IgD-negative memory B cell (primary cell): ENCODE data around the gene TPRG1. TPM values are rescaled to one million over a fixed set of nuclear protein-coding genes. Genes with fewer than 3 reads are reported as not detected.

Experiments
- H3K27ac Mint-ChIP-seq, 3 donors: one replicate each; pipeline ENCODE4 v1.8.0; 2020 to 2022; ENCODE audit warnings: mild to moderate bottlenecking in 3 of 3, mixed read lengths in 3 of 3, moderate library complexity in 1 of 3
- H3K27me3 Mint-ChIP-seq: one replicate; pipeline ENCODE4 v1.8.0; 2021; ENCODE audit warnings: mixed read lengths
- H3K36me3 Mint-ChIP-seq: one replicate; pipeline ENCODE4 v1.8.0; 2020; ENCODE audit warnings: mild to moderate bottlenecking, mixed read lengths
- H3K4me1 Mint-ChIP-seq, 3 donors: one replicate each; pipeline ENCODE4 v1.8.0; 2020 to 2022; ENCODE audit warnings: mixed read lengths in 3 of 3, mild to moderate bottlenecking in 1 of 3
- H3K4me3 Mint-ChIP-seq, 4 donors: one replicate each; pipeline ENCODE4 v1.8.0; 2020 to 2022; ENCODE audit warnings: mild to moderate bottlenecking in 4 of 4, mixed read lengths in 4 of 4, moderate library complexity in 3 of 4
- H3K9me3 Mint-ChIP-seq, 3 donors: one replicate each; pipeline ENCODE4 v1.8.0; 2020 to 2021; ENCODE audit warnings: mixed read lengths in 3 of 3, mild to moderate bottlenecking in 1 of 3
- polyA plus RNA-seq: library from polyadenylated mRNA; unstranded; fragments of 300-500 nt; fragmentation: Illumina TruSeq; gene quantifications from one replicate; pipeline ENCODE4 v1.2.3, GENCODE V29; 2021

Gene TPRG1
- polyA plus RNA-seq, 1 donor from 2014 or later = not detected

DNA sequence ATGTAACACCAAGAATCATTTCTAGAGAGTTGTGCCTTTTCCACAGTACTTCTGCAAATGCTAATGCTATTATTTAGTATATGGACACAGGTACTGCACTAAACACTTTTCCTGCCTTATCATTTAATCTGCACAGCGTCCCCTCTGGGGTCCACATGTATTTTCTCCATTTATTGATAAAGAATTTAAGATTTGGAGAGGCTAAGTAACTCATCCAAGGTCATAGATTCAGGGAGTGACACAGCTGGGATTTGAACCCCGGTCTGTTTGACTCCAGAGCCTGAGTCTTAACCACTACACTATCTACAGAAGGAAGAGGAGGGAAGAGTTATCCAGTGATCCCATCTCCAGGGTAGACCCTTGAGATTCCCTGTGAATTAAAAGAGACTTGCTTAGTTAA is 24.9 kb upstream of the TPRG1 start:
- H3K9me3 Mint-ChIP-seq = no peaks in the 10 kb centered on the region
- H3K4me1 Mint-ChIP-seq = peaks cover 0 to 4% (median 1%) of the 10 kb centered on the region in 3 donors
- H3K27me3 Mint-ChIP-seq = peaks cover 13% of the 10 kb centered on the region
- H3K36me3 Mint-ChIP-seq = no peaks in the 10 kb centered on the region
- H3K4me3 Mint-ChIP-seq = no peak overlapping the region
- no peak overlapping the region for H3K27ac Mint-ChIP-seq

GRCh38 chr3:189148081-189148507 is 23.7 kb upstream of the TPRG1 start:
- Mint-ChIP-seq H3K4me1 (peaks cover 0 to 4% (median 1%) of the 10 kb centered on the region in 3 donors), H3K27ac (no peak overlapping the region), H3K27me3 (peaks cover 7% of the 10 kb centered on the region), H3K36me3 (no peaks in the 10 kb centered on the region), H3K9me3 (no peaks in the 10 kb centered on the region), H3K4me3 (no peak overlapping the region)

- Mint-ChIP-seq H3K27ac (no peak overlapping the region), H3K36me3 (no peaks in the 10 kb centered on the region), H3K4me1 (peaks cover 0 to 4% (median 1%) of the 10 kb centered on the region in 3 donors), H3K4me3 (no peak overlapping the region), H3K27me3 (peaks cover 7% of the 10 kb centered on the region), H3K9me3 (no peaks in the 10 kb centered on the region)
These were observed 22.6 kb upstream of the TPRG1 start for GRCh38 chr3:189149203-189149602.

- H3K9me3 Mint-ChIP-seq = no peaks in the 10 kb centered on the region
- no peak overlapping the region for H3K27ac Mint-ChIP-seq
- H3K36me3 Mint-ChIP-seq = no peaks in the 10 kb centered on the region
- H3K4me3 Mint-ChIP-seq = no peak overlapping the region
- H3K4me1 Mint-ChIP-seq = peaks cover 0 to 2% (median 0%) of the 10 kb centered on the region in 3 donors
- peaks cover 8% of the 10 kb centered on the region for H3K27me3 Mint-ChIP-seq
These were observed 14.4 kb upstream of the TPRG1 start for GRCh38 chr3:189157232-189158007.

DNA sequence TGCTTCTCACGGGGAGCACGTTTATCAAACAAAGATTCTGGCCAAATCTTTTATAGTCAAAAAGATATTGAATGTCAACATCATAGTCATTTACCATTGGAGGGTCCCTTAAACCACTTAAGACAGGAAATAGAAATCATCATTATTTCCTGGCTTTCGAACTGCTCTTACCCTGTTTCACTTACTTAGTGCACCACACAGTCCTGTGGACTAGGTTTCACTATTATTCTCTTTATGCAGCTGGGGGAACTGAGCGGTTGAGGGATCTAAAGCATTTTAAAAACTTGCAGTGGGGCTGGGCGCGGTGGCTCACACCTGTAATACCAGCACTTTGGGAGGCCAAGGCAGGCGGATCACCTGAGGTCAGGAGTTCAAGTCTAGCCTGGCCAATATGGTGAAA is 13.7 kb upstream of the TPRG1 start:
- no peak overlapping the region for H3K4me3 Mint-ChIP-seq
- peaks cover 0 to 3% (median 0%) of the 10 kb centered on the region in 3 donors for H3K4me1 Mint-ChIP-seq
- H3K9me3 Mint-ChIP-seq = no peaks in the 10 kb centered on the region
- peaks cover 8% of the 10 kb centered on the region for H3K27me3 Mint-ChIP-seq
- H3K36me3 Mint-ChIP-seq = no peaks in the 10 kb centered on the region
- no peak overlapping the region for H3K27ac Mint-ChIP-seq

DNA sequence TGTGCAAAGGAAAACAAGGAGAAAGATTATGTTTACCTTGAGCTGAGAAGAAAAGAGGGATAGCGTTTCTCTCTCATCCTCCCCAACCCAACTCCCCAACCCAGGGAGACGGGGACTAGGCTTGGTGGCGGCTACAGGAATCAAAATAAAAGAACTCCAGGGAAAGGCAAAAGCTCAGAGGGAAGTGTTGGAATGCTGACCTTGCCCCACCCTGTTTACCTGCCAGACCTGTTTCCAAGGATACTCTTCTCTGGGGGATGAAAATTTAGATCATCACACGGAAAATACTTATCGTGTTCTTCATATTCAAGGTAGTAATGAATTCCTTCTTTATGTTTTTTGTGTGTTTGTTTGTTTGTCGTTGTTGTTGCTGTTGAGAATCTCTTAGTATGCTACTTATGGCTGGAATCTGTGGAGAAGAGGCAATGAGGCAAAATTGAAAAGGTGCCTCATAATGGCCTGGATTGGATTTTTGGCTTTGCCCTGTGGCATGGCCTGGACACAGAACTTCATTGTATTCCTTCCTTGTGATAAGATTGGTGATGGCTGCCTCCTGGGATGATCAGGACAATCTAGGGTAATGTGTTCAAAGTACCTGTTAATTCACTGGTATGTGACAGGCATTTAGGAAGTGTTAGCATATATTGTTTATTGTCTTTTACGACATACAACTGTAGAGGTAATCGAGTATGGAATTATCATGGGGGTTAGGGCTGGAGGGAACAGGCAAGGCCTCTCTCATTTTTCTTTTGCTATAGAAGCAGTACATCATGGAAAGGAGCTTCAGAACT is 11.1 kb upstream of the TPRG1 start:
- H3K4me1 Mint-ChIP-seq = peaks cover 0 to 3% (median 0%) of the 10 kb centered on the region in 3 donors
- no peaks in the 10 kb centered on the region for H3K36me3 Mint-ChIP-seq
- H3K27me3 Mint-ChIP-seq = peaks cover 9% of the 10 kb centered on the region
- no peak overlapping the region for H3K4me3 Mint-ChIP-seq
- no peaks in the 10 kb centered on the region for H3K9me3 Mint-ChIP-seq
- H3K27ac Mint-ChIP-seq = no peak overlapping the region

- Mint-ChIP-seq H3K36me3 (no peaks in the 10 kb centered on the region), H3K27ac (no peak overlapping the region), H3K4me1 (peaks cover 0 to 3% (median 0%) of the 10 kb centered on the region in 3 donors), H3K27me3 (peaks cover 6% of the 10 kb centered on the region), H3K9me3 (peaks cover 0 to 2% (median 0%) of the 10 kb centered on the region in 3 donors), H3K4me3 (no peak overlapping the region)
These were observed 6.6 kb upstream of the TPRG1 start for GRCh38 chr3:189165092-189165612.

- H3K4me3 Mint-ChIP-seq = no peak overlapping the region
- no peak overlapping the region for H3K27ac Mint-ChIP-seq
- peaks cover 0 to 2% (median 0%) of the 10 kb centered on the region in 3 donors for H3K9me3 Mint-ChIP-seq
- no peaks in the 10 kb centered on the region for H3K36me3 Mint-ChIP-seq
- H3K27me3 Mint-ChIP-seq = peaks cover 6% of the 10 kb centered on the region
- H3K4me1 Mint-ChIP-seq = peaks cover 0 to 3% (median 0%) of the 10 kb centered on the region in 3 donors
These were observed 5.5 kb upstream of the TPRG1 start for GRCh38 chr3:189166321-189166720.

DNA sequence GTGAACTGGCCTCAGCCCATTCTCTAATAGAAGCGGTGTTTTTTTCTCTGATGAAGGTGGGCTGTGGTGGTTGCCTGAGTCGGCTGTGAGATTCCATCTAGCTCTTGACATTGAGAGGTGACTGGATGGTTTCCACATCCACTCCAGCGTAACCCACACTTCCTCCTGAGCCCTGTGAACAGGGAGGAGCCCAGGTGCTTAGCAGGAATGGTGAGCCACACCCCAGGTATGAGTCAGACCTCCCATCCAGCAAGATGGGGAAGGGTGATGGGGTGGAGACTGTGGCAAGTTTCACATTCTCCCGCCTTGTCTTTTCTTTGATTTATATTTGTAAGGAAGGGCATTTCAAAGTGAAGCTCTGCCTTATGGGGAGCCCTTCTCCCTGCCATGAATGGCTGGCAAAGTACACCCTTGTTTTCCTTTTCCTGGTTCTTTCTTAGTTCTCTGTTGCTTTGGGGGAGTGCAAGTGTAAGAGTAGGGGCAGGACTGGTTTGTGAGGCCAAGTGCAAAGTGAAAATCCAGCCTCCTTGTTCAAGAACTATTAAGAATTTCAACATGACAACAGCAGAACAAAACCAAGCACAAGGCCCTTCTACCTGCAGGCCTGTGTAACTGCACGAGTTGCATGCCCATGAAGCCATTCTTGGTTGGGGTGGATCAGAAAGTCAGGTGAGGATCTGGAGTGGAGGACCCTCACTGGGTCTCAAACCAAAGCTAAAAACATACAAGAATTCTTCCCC is 4.6 kb upstream of the TPRG1 start:
- no peak overlapping the region for H3K4me3 Mint-ChIP-seq
- no peaks in the 10 kb centered on the region for H3K36me3 Mint-ChIP-seq
- H3K4me1 Mint-ChIP-seq = peaks cover 0 to 2% (median 0%) of the 10 kb centered on the region in 3 donors
- peaks cover 0 to 2% (median 0%) of the 10 kb centered on the region in 3 donors for H3K9me3 Mint-ChIP-seq
- H3K27ac Mint-ChIP-seq = no peak overlapping the region
- peaks cover 5% of the 10 kb centered on the region for H3K27me3 Mint-ChIP-seq

GRCh38 chr3:189168711-189169110 is 3.1 kb upstream of the TPRG1 start:
- peaks cover 4% of the 10 kb centered on the region for H3K27me3 Mint-ChIP-seq
- H3K9me3 Mint-ChIP-seq = peaks cover 0 to 2% (median 0%) of the 10 kb centered on the region in 3 donors
- no peaks in the 10 kb centered on the region for H3K4me1 Mint-ChIP-seq
- H3K4me3 Mint-ChIP-seq = no peak overlapping the region
- no peak overlapping the region for H3K27ac Mint-ChIP-seq
- H3K36me3 Mint-ChIP-seq = no peaks in the 10 kb centered on the region

DNA sequence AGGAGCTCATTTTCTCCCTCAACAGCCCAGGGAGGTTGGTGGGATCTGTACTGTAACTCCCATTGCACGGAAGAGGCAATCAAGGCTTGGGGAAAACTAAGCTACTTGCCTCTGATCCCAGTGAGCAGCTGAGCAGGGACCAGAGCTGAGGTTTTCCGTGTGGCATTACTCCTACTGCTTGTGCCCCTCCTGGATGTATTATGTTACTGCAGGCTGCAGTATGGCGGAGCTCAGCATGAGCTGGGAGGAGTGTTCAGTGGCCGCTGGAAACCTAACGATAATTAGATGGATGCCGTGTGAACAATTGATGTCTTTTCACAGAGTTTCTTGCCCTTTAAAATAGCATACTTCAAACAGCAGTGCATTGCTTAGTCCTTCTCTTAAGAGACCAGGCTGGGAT is 2.0 kb upstream of the TPRG1 start:
- Mint-ChIP-seq H3K27me3 (peaks cover 6% of the 10 kb centered on the region), H3K36me3 (no peaks in the 10 kb centered on the region), H3K4me1 (no peaks in the 10 kb centered on the region), H3K27ac (no peak overlapping the region), H3K9me3 (peaks cover 0 to 2% (median 0%) of the 10 kb centered on the region in 3 donors), H3K4me3 (no peak overlapping the region)

DNA sequence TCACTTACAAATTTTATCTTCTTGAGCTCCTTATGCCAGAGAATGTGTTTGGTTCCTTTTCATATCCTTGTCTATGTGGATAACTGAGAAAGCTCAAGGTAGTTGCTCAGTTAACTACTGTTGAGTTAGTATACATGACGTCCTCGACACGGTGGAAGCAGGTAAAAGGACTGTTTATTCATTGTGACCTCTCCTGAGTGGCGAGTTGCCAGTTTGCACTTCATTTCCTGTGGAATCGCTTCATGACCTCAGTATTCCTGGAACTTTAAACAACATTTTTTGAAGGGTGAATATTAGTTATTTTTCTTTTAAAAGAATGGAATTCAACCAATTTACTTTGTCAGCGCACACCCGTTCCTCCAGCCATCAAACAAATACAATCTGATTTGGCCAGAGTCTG is 1.2 kb upstream of the TPRG1 start:
- Mint-ChIP-seq H3K9me3 (peaks cover 0 to 2% (median 0%) of the 10 kb centered on the region in 3 donors), H3K4me3 (no peak overlapping the region), H3K36me3 (no peaks in the 10 kb centered on the region), H3K4me1 (no peaks in the 10 kb centered on the region), H3K27ac (no peak overlapping the region), H3K27me3 (peaks cover 12% of the 10 kb centered on the region)

DNA sequence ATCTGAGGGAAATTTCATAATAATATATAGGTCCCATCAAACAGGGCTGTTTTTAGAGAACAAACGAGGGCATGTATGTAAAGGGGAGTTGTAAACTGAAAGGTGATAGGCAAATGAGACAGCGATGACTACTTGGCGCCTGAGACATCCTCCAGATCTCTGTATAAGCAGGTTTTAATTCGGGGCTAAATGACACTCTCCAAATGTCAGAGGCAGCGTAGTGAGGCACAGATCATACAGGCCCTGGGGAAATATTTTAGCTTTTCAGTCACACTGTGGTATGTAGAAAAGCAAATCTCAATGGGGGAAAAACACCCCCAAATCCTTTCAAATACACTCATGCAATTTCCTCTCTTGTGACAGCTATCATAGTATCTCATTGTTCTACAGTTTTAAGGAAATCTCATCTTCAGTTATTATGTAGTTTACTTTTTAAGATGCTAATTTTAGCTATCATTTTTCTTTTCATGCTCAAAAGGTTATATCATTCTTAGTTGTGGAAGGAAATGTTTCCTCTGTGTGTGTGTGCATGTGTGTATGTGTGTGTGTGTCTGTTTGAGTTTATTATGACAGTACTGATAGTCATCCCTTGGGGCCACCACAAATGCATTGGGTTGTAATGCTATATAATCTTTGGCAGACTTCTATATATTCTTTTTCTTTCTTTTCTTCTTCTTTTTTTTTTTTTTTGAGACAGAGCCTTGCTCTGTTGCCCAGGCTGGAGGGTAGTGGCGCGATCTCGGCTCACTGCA is 1.1 kb downstream of the TPRG1 start:
- no peaks in the 10 kb centered on the region for H3K36me3 Mint-ChIP-seq
- H3K4me1 Mint-ChIP-seq = no peaks in the 10 kb centered on the region
- peaks cover 0 to 4% (median 0%) of the 10 kb centered on the region in 3 donors for H3K9me3 Mint-ChIP-seq
- H3K4me3 Mint-ChIP-seq = no peak overlapping the region
- H3K27ac Mint-ChIP-seq = no peak overlapping the region
- peaks cover 9% of the 10 kb centered on the region for H3K27me3 Mint-ChIP-seq

GRCh38 chr3:189184566-189184965 is 12.8 kb downstream of the TPRG1 start:
- Mint-ChIP-seq H3K4me1 (no peaks in the 10 kb centered on the region), H3K9me3 (peaks cover 4 to 27% (median 24%) of the 10 kb centered on the region in 3 donors), H3K27me3 (peaks cover 2% of the 10 kb centered on the region), H3K4me3 (no peak overlapping the region), H3K36me3 (no peaks in the 10 kb centered on the region), H3K27ac (no peak overlapping the region)
